ENCODE results near the gene GLRX5. TPM values are rescaled to one million over a fixed set of nuclear protein-coding genes. Genes with fewer than 3 reads are reported as not detected.

GLRX5 gene
- total RNA-seq, 1 experiment from 2014 or later: 60.1 TPM

DNA sequence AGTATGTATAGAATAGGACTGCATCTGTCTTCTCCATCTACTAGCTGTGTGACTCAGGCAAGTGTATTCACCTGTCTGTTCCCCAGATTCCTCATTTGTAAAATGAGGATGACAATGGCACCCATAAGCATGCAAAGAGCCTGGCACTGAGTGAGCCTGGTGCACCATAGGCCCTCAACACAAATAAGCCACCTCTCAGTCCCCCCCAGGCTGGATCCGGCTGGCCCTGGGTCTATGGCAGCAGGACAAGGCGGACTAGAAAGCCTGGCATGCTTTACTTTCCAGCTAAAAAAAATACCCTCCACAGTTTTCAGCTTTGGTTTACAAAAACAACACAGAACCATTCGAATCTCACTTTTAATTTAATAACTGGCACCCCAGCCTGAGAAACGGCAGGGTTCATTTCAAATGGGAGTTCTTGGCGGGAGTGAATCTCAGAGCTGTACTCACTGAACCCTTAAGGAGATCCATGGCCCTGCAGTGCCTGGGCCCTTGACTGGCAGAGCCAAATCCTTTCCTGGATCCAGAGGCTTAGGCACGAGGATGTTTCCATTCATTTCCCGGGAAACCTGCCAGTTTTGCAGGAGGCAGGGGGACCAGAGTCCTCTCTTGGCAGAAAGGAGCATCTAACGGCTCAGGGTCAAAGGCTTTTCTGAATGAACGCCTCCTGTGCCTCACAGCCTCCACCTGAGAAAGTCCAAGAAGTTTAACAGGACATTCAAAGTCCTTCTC, 36.1 kb upstream of the GLRX5 start:
- CTCF ChIA-PET: no interaction called here
- RAD21 ChIA-PET (ENCODE audit: low non-redundant PET in 1 of 2, low total read pairs in 2 of 2, uncharacterized antibody in 2 of 2, unreplicated experiment in 2 of 2): no interaction called here
- Histone ChIP-seq H2AFZ (ENCODE audit: low read depth, low read length, poor library complexity, severe bottlenecking) (no peak overlapping the region), H3K4me3 (replicated peaks in 1 of 2; ENCODE audit: low read depth in 1 of 2, low read length in 2 of 2) (no peak overlapping the region), H3K4me1 (ENCODE audit: control insufficient read depth in 1 of 2, insufficient read depth in 2 of 2, low read length in 2 of 2) (peaks cover 0 to 15% of the 10 kb centered on the region in 2 experiments; a peak in 2 of 4 replicates), H4K20me1 (ENCODE audit: insufficient read depth) (no peaks in the 10 kb centered on the region), H3K4me2 (ENCODE audit: low read length) (no peak overlapping the region), H3K9me2 (ENCODE audit: insufficient read depth) (no peaks in the 10 kb centered on the region), H3K79me2 (ENCODE audit: insufficient read depth, low read length) (no peaks in the 10 kb centered on the region), H3K9ac (ENCODE audit: low read length) (no peak overlapping the region), H3K36me3 (ENCODE audit: control insufficient read depth in 1 of 2, insufficient read depth in 2 of 2, low read length in 2 of 2) (no peaks in the 10 kb centered on the region), H3K27me3 (ENCODE audit: insufficient read depth, low read length) (no peaks in the 10 kb centered on the region), H3K27ac (ENCODE audit: low read depth, low read length) (no peak overlapping the region), H3K9me3 (ENCODE audit: control insufficient read depth in 1 of 2, insufficient read depth in 1 of 2, low read depth in 1 of 2, low read length in 2 of 2) (no peaks in the 10 kb centered on the region)
- no TSS peak for BruUV-seq (replicated peaks)
- ATAC-seq: no peak
- no peak for TF ChIP-seq POLR2A (IDR thresholded peaks at IDR 0.05; ENCODE audit: borderline replicate concordance, extremely low read depth, insufficient read depth, insufficient read length)
- no peak for TF ChIP-seq SIN3A (IDR thresholded peaks at IDR 0.05; ENCODE audit: low read depth)
- TF ChIP-seq TCF7L2 (IDR thresholded peaks at IDR 0.05; ENCODE audit: borderline replicate concordance, extremely low read depth, insufficient read depth, insufficient read length): no peak
- no peak for TF ChIP-seq RAD21 (IDR thresholded peaks at IDR 0.05; ENCODE audit: low read depth)
- TF ChIP-seq, protein P1, sequence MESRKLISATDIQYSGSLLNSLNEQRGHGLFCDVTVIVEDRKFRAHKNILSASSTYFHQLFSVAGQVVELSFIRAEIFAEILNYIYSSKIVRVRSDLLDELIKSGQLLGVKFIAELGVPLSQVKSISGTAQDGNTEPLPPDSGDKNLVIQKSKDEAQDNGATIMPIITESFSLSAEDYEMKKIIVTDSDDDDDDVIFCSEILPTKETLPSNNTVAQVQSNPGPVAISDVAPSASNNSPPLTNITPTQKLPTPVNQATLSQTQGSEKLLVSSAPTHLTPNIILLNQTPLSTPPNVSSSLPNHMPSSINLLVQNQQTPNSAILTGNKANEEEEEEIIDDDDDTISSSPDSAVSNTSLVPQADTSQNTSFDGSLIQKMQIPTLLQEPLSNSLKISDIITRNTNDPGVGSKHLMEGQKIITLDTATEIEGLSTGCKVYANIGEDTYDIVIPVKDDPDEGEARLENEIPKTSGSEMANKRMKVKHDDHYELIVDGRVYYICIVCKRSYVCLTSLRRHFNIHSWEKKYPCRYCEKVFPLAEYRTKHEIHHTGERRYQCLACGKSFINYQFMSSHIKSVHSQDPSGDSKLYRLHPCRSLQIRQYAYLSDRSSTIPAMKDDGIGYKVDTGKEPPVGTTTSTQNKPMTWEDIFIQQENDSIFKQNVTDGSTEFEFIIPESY (IDR thresholded peaks at IDR 0.05; ENCODE audit: extremely low read depth, insufficient replicate concordance, low read length): no peak
- no peak for TF ChIP-seq EGR1 (IDR thresholded peaks at IDR 0.05; ENCODE audit: low read depth)
- TF ChIP-seq EZH2 (IDR thresholded peaks at IDR 0.05): no peak
- no peak for TF ChIP-seq ZFX (IDR thresholded peaks at IDR 0.05)
- no peak for TF ChIP-seq EZH2phosphoT487 (IDR thresholded peaks at IDR 0.05; ENCODE audit: borderline replicate concordance)
- intact Hi-C loops (cut with micrococcal nuclease): no loop called here
- POLR2A ChIA-PET: no interaction called here
- no peak for DNase-seq (ENCODE audit: low read depth, low spot score)
